B cell (primary cell): ENCODE results near the gene IL17RC.

Source experiments
- CTCF ChIP-seq: fragments of 200-600 bp; IDR thresholded peaks from one replicate; pipeline ENCODE4 v1.8.0; 2022; ENCODE audit warnings: antibody characterized with exemption, mild to moderate bottlenecking
- EZH2 ChIP-seq: IDR thresholded peaks from 2 replicates; pipeline ENCODE4 v1.6.1; 2012; ENCODE audit warnings: borderline replicate concordance, low read depth, mild to moderate bottlenecking, moderate library complexity, low read length; ENCODE audit not compliant: insufficient read depth, poor library complexity, severe bottlenecking

GRCh38 chr3:9875448-9875847, 41.5 kb upstream of the IL17RC start:
- no peak for TF ChIP-seq CTCF
- TF ChIP-seq EZH2 = no peak
